SK-N-SH (cell line): ENCODE data around the gene EGFLAM.

Experiments
- EP300 ChIP-seq, 2 experiments: IDR thresholded peaks; 2 replicates each; pipeline versions ENCODE4 v1.4.0 to v1.6.1; 2012; ENCODE audit warnings: borderline replicate concordance in 1 of 2, low read depth in 1 of 2, low read length in 1 of 2
- REST ChIP-seq: IDR thresholded peaks from 2 replicates; pipeline ENCODE4 v1.6.1; 2012; ENCODE audit warnings: mild to moderate bottlenecking, low read depth, low read length, moderate library complexity
- TF ChIP-seq, protein P1 (sequence below): IDR thresholded peaks from 2 replicates; pipeline ENCODE4 v1.4.0; 2012; ENCODE audit warnings: low read depth
- TF ChIP-seq, protein P2 (sequence below): fragments of 200-600 bp; sonication (generic); IDR thresholded peaks from 2 replicates; pipeline ENCODE4 v1.6.1; 2017; ENCODE audit warnings: antibody characterized with exemption, mild to moderate bottlenecking, moderate library complexity

- TF ChIP-seq REST: no peak
- TF ChIP-seq, protein P1, sequence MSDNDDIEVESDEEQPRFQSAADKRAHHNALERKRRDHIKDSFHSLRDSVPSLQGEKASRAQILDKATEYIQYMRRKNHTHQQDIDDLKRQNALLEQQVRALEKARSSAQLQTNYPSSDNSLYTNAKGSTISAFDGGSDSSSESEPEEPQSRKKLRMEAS: no peak
- TF ChIP-seq, protein P2, sequence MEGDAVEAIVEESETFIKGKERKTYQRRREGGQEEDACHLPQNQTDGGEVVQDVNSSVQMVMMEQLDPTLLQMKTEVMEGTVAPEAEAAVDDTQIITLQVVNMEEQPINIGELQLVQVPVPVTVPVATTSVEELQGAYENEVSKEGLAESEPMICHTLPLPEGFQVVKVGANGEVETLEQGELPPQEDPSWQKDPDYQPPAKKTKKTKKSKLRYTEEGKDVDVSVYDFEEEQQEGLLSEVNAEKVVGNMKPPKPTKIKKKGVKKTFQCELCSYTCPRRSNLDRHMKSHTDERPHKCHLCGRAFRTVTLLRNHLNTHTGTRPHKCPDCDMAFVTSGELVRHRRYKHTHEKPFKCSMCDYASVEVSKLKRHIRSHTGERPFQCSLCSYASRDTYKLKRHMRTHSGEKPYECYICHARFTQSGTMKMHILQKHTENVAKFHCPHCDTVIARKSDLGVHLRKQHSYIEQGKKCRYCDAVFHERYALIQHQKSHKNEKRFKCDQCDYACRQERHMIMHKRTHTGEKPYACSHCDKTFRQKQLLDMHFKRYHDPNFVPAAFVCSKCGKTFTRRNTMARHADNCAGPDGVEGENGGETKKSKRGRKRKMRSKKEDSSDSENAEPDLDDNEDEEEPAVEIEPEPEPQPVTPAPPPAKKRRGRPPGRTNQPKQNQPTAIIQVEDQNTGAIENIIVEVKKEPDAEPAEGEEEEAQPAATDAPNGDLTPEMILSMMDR: no peak
- no peak for TF ChIP-seq EP300 (IDR thresholded peaks at IDR 0.05; ENCODE audit: borderline replicate concordance in 1 of 2, low read depth in 1 of 2, low read length in 1 of 2)
These were observed 190.4 kb downstream of the EGFLAM start for GRCh38 chr5:38448568-38449350.
